OCI-LY3 (cell line): ENCODE results near the gene AGBL1.

ENCODE experiments used
- CTCF ChIP-seq: fragments of 200-600, 300-600 bp; sonication (generic); IDR thresholded peaks from 2 replicates; pipeline ENCODE4 v1.5.1; 2014; ENCODE audit warnings: antibody characterized with exemption, low read length, low read depth
- EZH2phosphoT487 ChIP-seq: fragments of 200-600 bp; shearing (Covaris generic); IDR thresholded peaks from 2 replicates; pipeline ENCODE4 v1.6.1; 2018; ENCODE audit warnings: antibody characterized with exemption, mixed run types, low read depth

- TF ChIP-seq CTCF: no peak
- no peak for TF ChIP-seq EZH2phosphoT487
Measured at GRCh38 chr15:86164232-86164898, 84.7 kb downstream of the AGBL1 start.
